Astrocyte (in vitro differentiated cells and primary cell): ENCODE data around the gene A4GNT.

ENCODE experiments used
- CTCF ChIP-seq: IDR thresholded peaks from 2 replicates; pipeline ENCODE4 v1.5.1; 2011; ENCODE audit warnings: low read depth, mild to moderate bottlenecking, inconsistent platforms, low read length, moderate library complexity; ENCODE audit not compliant: insufficient read depth
- EZH2 ChIP-seq: IDR thresholded peaks from 2 replicates; pipeline ENCODE4 v1.6.1; 2012; ENCODE audit warnings: mild to moderate bottlenecking, low read length, inconsistent platforms; ENCODE audit not compliant: insufficient read depth

DNA sequence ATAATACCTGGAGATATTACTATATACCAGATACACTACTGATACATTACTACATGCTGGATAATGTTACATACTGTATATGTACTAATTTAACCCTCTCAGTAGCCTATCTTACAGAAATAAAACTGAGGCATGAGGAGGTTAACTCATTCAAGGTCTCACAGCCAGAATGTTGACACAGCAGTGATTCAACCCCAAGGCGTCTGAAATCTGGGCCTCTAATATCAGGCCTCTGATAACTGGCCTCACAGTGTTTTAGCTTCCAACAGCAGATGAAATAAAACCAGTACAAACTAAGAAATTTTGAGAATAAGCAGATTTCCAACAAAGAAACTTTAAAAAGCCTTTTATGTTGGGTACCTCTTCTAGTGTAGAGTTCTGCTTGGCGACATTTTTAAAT is 40.2 kb downstream of the A4GNT start:
- no peak for TF ChIP-seq EZH2
- no peak for TF ChIP-seq CTCF
